Ectodermal cell (in vitro differentiated cells): ENCODE data around the gene CPM.

ENCODE experiments used
- H3K27ac ChIP-seq: 2 replicates; pipeline ENCODE4 v1.7.0; 2013; ENCODE audit warnings: mild to moderate bottlenecking, low read depth, low read length; ENCODE audit not compliant: insufficient read depth, poor library complexity, severe bottlenecking
- H3K27me3 ChIP-seq: 2 replicates; pipeline ENCODE4 v1.7.0; 2013; ENCODE audit warnings: mild to moderate bottlenecking, low read length; ENCODE audit not compliant: insufficient read depth, control insufficient read depth, poor library complexity, severe bottlenecking
- H3K36me3 ChIP-seq: one replicate; pipeline ENCODE4 v1.7.0; 2013; ENCODE audit warnings: low read length; ENCODE audit not compliant: control insufficient read depth, insufficient read depth
- H3K4me1 ChIP-seq: one replicate; pipeline ENCODE4 v1.7.0; 2013; ENCODE audit warnings: low read length; ENCODE audit not compliant: control insufficient read depth, insufficient read depth
- H3K4me3 ChIP-seq: 2 replicates; pipeline ENCODE4 v1.7.0; 2013; ENCODE audit warnings: low read depth, low read length, control low read depth; ENCODE audit not compliant: insufficient read depth
- H3K9me3 ChIP-seq: 2 replicates; pipeline ENCODE4 v1.7.0; 2013; ENCODE audit warnings: mild to moderate bottlenecking, low read length, moderate library complexity; ENCODE audit not compliant: control insufficient read depth
- WGBS, 2 experiments: methylation state at CpG; one replicate each; pipeline ENCODE4 v1.1.7; 2013; ENCODE audit warnings: missing lambda C conversion rate in 2 of 2; 5-methylcytosine and 5-hydroxymethylcytosine counted together

CPM gene

DNA sequence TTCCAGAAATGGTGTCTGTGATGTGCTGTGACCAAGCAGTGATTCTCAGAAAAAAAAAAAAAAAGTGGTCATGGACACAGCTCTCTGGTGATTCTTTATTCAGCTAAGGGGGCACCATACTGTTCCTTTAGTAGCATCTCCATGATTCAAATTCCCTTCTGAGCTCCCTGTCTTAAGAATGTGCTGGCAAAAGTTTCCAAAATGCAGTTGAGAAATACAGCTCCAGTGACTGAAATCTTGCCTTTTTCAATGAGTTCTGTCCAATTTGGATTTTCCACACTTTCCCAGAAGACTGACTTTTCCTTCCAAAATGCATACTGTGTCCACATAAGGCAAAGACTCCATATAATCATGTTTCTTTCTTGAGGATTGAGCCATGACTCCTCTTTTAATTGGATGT lies 24.3 kb upstream of the CPM start:
- H3K27me3 ChIP-seq, result no peaks in the 10 kb centered on the region
- H3K27ac ChIP-seq, result no peak overlapping the region
- H3K9me3 ChIP-seq, result no peaks in the 10 kb centered on the region
- no peaks in the 10 kb centered on the region for H3K36me3 ChIP-seq
- no peak overlapping the region for H3K4me3 ChIP-seq
- no peaks in the 10 kb centered on the region for H3K4me1 ChIP-seq

DNA sequence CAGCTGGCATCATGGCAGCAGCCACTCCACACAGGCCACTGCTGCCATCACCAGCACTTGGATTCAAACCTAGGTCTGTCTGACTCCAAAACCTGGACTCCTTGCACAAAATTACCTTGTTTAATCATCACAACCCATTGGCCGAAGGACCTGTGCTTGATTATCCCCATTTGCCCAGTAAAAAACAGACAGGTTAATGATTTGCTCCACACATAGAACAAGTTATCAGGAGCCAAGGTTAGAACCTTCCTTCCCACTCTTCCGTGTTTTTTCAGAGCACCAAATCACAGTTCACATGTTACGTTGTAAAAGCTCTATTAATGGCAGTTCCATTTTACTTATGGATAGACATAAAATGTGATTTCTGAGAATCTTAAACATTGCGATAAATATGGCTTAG lies 23.5 kb upstream of the CPM start:
- WGBS, 2 experiments, result 91 to 95% methylated on average over 4 of the region's 4 CpGs

DNA sequence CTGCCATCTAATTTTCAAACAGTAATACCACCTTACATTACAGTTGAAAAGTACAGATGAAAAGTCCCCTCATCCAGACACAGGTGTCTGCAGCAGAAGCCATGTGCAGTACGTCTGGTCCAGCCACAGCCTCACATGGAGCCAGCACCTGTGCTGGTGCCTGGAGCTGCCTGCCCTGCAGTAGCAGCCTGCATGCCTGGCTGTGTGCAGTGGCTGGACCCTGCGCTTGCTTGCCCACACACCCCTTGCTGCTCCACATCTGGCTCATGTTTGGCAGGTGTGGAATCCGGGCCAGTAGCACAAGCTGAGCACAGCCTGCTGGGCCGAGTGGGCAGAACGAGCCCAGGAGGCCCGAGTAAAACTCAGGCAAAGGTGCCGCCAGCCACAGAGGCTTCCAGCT lies 21.8 kb upstream of the CPM start:
- H3K4me1 ChIP-seq, result no peaks in the 10 kb centered on the region

More for the DNA sequence above, 23.5 kb upstream of the CPM start:
- no peak overlapping the region for H3K4me3 ChIP-seq
- no peaks in the 10 kb centered on the region for H3K36me3 ChIP-seq
- H3K9me3 ChIP-seq, result no peaks in the 10 kb centered on the region
- no peaks in the 10 kb centered on the region for H3K27me3 ChIP-seq
- no peaks in the 10 kb centered on the region for H3K4me1 ChIP-seq
- H3K27ac ChIP-seq, result no peak overlapping the region

DNA sequence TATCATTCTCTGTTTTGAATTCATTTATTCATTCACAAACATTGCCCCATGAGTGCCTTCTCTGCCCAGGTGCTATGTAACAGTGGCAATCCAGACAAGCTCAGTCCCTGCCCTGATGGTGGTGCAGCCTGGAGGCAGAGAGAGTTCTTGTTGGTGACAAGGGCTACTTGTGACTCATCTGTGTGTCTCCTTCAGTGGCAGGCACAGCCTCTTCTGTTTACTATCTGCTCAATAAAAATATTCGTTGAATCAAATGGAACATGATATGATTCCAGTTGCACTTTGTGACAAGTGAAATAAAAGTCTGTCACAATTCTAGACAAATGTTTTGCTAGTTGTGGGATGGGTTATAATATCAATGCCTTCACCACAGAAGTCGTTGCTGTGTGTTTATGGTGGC lies 20.6 kb upstream of the CPM start:
- H3K27me3 ChIP-seq, result no peaks in the 10 kb centered on the region
- WGBS, 2 experiments, result 83 to 90% methylated on average over 2 of the region's 2 CpGs
- H3K9me3 ChIP-seq, result no peaks in the 10 kb centered on the region
- H3K27ac ChIP-seq, result no peak overlapping the region
- H3K4me1 ChIP-seq, result no peaks in the 10 kb centered on the region
- H3K36me3 ChIP-seq, result no peaks in the 10 kb centered on the region
- H3K4me3 ChIP-seq, result no peak overlapping the region

More for the DNA sequence above, 21.8 kb upstream of the CPM start:
- Histone ChIP-seq H3K36me3 (no peaks in the 10 kb centered on the region), H3K4me3 (no peak overlapping the region), H3K27me3 (no peaks in the 10 kb centered on the region), H3K9me3 (no peaks in the 10 kb centered on the region), H3K27ac (no peak overlapping the region)
- 93 to 94% methylated on average over 7 of the region's 7 CpGs for WGBS, 2 experiments

DNA sequence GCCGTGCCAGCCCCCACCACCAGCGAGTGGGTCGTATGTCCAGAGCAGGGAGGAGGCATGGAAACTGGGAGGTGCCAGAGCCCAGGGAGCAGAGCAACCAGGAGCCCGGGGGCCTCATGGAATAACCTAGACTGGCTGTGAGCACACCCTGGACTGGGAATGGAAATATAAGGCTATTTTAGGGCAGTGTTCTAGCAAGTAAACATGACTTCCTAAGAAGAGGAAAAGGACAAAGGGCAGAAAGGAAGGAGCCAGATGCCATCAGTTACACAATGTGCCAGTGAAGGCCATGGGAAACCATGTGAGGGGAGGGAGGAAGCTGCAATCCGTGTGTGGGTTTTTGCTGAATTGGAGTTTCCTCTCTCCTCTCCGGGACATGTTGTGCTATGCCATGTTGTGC lies 18.7 kb upstream of the CPM start:
- 86 to 87% methylated on average over 6 of the region's 6 CpGs for WGBS, 2 experiments
- Histone ChIP-seq H3K27ac (no peak overlapping the region), H3K9me3 (no peaks in the 10 kb centered on the region)

DNA sequence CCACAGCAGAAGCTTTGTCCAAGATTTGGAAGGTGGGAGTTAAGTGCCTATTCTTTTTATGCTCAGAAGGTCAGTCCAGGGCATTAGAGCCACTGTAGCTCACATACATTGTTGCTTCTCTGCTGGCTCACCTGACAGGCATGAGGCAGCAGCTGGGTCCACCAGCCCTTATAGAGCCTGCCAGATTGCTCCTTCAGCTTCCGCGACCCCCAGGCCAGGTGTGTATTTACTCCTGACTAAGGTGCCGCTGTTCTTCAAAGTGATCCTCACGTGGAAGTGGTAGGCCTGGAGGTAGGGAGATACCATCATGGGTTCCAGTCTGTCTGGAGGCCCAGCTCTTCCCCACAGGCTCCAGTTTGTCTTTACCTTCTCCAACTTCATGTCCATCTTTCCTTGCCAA lies 17.5 kb upstream of the CPM start:
- H3K36me3 ChIP-seq, result no peaks in the 10 kb centered on the region
- no peak overlapping the region for H3K27ac ChIP-seq
- no peak overlapping the region for H3K4me3 ChIP-seq
- WGBS, 2 experiments, result 94 to 97% methylated on average over 4 of the region's 4 CpGs
- no peaks in the 10 kb centered on the region for H3K27me3 ChIP-seq
- H3K9me3 ChIP-seq, result no peaks in the 10 kb centered on the region
- H3K4me1 ChIP-seq, result no peaks in the 10 kb centered on the region

More for the DNA sequence above, 18.7 kb upstream of the CPM start:
- H3K4me1 ChIP-seq, result no peaks in the 10 kb centered on the region
- H3K36me3 ChIP-seq, result no peaks in the 10 kb centered on the region
- H3K27me3 ChIP-seq, result no peaks in the 10 kb centered on the region
- no peak overlapping the region for H3K4me3 ChIP-seq

DNA sequence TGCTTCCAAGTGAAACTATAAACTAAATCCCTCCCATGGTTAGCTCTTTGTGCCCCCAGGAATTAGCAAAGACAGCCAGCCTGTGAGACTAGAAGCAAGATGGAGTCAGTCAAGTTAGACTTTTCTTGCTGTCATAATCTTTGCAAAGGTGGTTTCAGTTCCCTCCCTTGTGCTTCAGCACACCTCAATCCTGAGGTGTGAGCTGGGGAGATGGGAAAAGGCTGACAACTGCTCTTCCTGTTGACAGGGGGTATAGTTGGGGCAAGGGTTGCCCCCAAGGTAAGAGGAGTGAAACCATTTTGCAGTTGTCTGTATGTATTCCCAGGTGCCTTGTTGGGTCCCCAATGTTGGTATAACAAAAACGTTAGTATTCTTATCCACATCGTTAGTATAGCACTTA lies 12.3 kb upstream of the CPM start:
- H3K4me1 ChIP-seq, result no peaks in the 10 kb centered on the region
- 79 to 100% methylated on average over 2 of the region's 2 CpGs for WGBS, 2 experiments
- no peaks in the 10 kb centered on the region for H3K27me3 ChIP-seq
- no peaks in the 10 kb centered on the region for H3K9me3 ChIP-seq
- H3K4me3 ChIP-seq, result no peak overlapping the region
- H3K36me3 ChIP-seq, result no peaks in the 10 kb centered on the region
- H3K27ac ChIP-seq, result no peak overlapping the region

DNA sequence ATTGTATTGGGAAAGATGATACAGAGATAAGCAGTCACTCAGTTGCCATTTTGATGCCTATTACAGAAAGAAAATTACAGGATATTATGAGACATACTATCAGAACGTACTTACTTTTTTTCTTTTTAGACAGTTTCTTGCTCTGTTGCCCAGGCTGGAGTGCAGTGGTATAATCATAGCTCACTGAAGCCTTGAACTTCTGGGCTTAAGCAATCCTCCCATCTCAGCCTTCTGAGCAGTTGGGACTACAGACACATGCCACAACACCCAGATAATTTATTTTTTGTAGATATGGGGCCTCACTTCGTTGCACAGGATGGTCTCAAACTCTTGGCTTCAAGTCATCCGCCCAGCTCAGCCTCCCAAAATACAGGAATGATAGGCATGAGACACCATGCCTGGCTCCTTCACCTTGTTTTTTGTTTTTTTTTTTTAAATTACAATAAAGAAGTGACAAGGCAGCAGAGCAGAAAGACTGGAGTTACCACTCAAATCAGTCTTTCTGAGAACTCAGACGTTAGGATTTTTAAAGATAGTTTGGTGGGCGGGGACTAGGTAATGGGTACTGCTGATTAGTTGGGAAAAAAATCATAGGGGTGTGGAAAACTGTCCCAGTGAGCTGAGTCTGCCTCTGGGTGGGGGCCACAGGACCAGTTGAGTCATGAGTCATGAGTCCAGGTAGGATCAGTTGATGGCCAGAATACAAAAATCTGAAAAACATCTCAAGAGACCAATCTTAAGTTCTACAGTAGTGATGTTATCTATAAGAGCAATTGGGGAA lies 11.5 kb upstream of the CPM start:
- H3K4me3 ChIP-seq, result no peak overlapping the region
- no peaks in the 10 kb centered on the region for H3K4me1 ChIP-seq
- no peak overlapping the region for H3K27ac ChIP-seq
- no peaks in the 10 kb centered on the region for H3K27me3 ChIP-seq
- WGBS, 2 experiments, result 87 to 89% methylated on average over 5 of the region's 5 CpGs
- H3K9me3 ChIP-seq, result no peaks in the 10 kb centered on the region
- no peaks in the 10 kb centered on the region for H3K36me3 ChIP-seq

DNA sequence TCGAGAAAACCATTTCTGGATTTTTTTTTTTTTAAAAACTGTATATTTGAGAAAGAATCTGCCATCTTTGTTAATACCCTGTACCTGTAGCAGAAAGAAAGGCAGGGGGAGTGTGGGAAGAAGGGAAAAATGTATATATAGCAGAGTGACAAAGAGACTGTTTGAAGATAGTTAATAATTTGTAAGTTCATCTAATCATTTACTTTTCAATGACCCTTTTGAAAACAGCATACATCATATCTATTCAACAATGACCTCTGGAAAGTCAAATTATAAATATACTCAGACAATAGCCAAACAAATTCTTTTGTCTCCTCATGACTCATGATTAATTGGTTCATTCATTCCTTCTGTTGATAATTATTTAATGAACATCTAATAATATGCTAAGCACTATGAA lies 10.9 kb upstream of the CPM start:
- no peak overlapping the region for H3K4me3 ChIP-seq
- H3K4me1 ChIP-seq, result no peaks in the 10 kb centered on the region
- H3K36me3 ChIP-seq, result no peaks in the 10 kb centered on the region
- no peak overlapping the region for H3K27ac ChIP-seq
- 88% methylated on average over 1 of the region's 1 CpG; no CpG with 5 or more reads in 1 of the 2 experiments for WGBS, 2 experiments
- no peaks in the 10 kb centered on the region for H3K9me3 ChIP-seq
- no peaks in the 10 kb centered on the region for H3K27me3 ChIP-seq

DNA sequence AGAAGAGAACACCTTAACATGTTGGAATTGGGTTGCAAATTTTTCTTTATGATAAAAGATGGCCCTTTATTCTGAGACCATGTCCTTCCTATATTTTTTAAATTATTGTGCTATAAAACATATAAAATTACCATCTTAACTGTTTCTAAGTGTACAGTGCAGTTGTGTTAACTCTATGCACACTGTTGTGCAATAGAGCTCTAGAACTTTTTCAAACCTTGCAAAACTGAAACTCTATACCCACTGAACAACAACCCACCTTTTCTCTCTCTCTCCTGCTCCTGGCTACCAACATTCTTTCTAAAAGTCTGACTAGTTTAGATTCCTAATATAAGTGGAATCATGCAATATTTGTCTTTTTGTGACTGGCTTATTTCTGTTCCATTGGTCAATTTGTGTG lies 7.8 kb upstream of the CPM start:
- H3K4me1 ChIP-seq, result no peaks in the 10 kb centered on the region
- H3K4me3 ChIP-seq, result no peak overlapping the region
- H3K9me3 ChIP-seq, result no peaks in the 10 kb centered on the region
- H3K36me3 ChIP-seq, result no peaks in the 10 kb centered on the region
- no peaks in the 10 kb centered on the region for H3K27me3 ChIP-seq
- no peak overlapping the region for H3K27ac ChIP-seq

DNA sequence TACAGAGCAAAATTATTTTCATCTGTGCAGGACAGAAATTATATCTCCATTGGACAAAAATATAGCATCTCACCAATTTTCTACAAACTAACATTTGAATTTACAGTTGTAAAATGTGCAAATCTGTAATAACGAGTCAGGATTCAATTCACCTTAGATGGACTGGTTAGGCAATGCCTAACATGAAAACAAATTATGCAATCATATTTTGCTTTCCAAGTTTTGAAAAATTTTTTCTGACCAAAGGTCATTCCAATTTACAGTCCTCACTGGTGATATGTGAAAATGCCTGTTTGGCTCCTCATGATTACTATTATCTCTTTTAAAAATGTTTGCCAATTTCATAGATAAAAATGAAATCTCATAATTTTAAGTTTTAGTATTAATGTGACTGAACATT lies 6.5 kb upstream of the CPM start:
- H3K27ac ChIP-seq, result no peak overlapping the region
- WGBS, 2 experiments, result 88 to 89% methylated on average over 1 of the region's 1 CpG
- peaks cover 2% of the 10 kb centered on the region for H3K27me3 ChIP-seq
- H3K4me1 ChIP-seq, result no peaks in the 10 kb centered on the region
- no peaks in the 10 kb centered on the region for H3K9me3 ChIP-seq
- H3K4me3 ChIP-seq, result no peak overlapping the region
- no peaks in the 10 kb centered on the region for H3K36me3 ChIP-seq
